ENCODE data around the gene DOCK8. TPM values are rescaled to one million over a fixed set of nuclear protein-coding genes. Genes with fewer than 3 reads are reported as not detected.

Gene DOCK8
- total RNA-seq, 1 donor from 2014 or later, result 4.4 TPM

DNA sequence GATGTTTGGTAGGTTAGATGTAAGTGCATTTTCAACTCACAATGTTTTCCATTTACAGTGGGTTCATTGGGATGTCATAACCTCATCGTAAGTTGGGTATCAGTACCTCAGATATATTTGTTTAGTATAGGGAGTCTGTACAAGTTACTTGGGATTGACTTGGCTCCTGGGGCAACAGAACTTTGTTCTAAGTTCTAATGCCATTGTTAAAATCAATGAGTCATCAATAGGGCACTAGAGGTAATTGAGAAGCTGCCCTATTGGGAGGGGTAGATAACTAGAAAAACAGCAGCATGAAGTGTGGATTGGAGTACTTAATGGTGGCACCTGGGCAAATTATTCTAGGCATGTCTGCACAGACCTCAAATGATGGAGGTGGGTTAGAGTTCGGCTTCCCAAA, 272.8 kb downstream of the DOCK8 start:
- no peaks in the 10 kb centered on the region for H4K20me1 ChIP-seq (ENCODE audit: insufficient read depth, low read length)
- H2AFZ ChIP-seq (ENCODE audit: low read depth, low read length), result no peak overlapping the region
- DNase-seq (ENCODE audit: low read depth), result no peak
- Mint-ChIP-seq H3K4me3 (ENCODE audit: unreplicated experiment) (no peak overlapping the region), H3K27ac (ENCODE audit: unreplicated experiment) (no peak overlapping the region), H3K9me3 (ENCODE audit: unreplicated experiment) (peaks cover 4% of the 10 kb centered on the region), H3K27me3 (ENCODE audit: low read depth, unreplicated experiment) (no peaks in the 10 kb centered on the region), H3K4me1 (ENCODE audit: low read depth, unreplicated experiment) (no peaks in the 10 kb centered on the region), H3K36me3 (ENCODE audit: low read depth, unreplicated experiment) (no peaks in the 10 kb centered on the region)
- no peaks in the 10 kb centered on the region for H3K27me3 ChIP-seq (ENCODE audit: insufficient read depth, low read length)
- no peak for FAIRE-seq
- no peaks in the 10 kb centered on the region for H3K9me3 ChIP-seq (ENCODE audit: insufficient read depth, low read depth, low read length)
- no peak overlapping the region for H3K4me2 ChIP-seq (ENCODE audit: low read length)
- TF ChIP-seq, protein P1, sequence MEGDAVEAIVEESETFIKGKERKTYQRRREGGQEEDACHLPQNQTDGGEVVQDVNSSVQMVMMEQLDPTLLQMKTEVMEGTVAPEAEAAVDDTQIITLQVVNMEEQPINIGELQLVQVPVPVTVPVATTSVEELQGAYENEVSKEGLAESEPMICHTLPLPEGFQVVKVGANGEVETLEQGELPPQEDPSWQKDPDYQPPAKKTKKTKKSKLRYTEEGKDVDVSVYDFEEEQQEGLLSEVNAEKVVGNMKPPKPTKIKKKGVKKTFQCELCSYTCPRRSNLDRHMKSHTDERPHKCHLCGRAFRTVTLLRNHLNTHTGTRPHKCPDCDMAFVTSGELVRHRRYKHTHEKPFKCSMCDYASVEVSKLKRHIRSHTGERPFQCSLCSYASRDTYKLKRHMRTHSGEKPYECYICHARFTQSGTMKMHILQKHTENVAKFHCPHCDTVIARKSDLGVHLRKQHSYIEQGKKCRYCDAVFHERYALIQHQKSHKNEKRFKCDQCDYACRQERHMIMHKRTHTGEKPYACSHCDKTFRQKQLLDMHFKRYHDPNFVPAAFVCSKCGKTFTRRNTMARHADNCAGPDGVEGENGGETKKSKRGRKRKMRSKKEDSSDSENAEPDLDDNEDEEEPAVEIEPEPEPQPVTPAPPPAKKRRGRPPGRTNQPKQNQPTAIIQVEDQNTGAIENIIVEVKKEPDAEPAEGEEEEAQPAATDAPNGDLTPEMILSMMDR (IDR thresholded peaks at IDR 0.05; ENCODE audit: insufficient read depth, low read depth, low read length), result no peak
- TF ChIP-seq EZH2 (IDR thresholded peaks at IDR 0.05; ENCODE audit: insufficient read depth, low read length), result no peak
- H3K27ac ChIP-seq (ENCODE audit: low read depth, low read length), result no peak overlapping the region
- H3K4me1 ChIP-seq (ENCODE audit: insufficient read depth, low read length), result no peaks in the 10 kb centered on the region
- no peaks in the 10 kb centered on the region for H3K79me2 ChIP-seq (ENCODE audit: insufficient read depth, low read length)
- no peaks in the 10 kb centered on the region for H3K36me3 ChIP-seq (ENCODE audit: insufficient read depth, low read length)
- H3K9ac ChIP-seq (ENCODE audit: low read length), result no peak overlapping the region
- H3K4me3 ChIP-seq (ENCODE audit: insufficient read depth, low read depth, low read length), result no peak overlapping the region

DNA sequence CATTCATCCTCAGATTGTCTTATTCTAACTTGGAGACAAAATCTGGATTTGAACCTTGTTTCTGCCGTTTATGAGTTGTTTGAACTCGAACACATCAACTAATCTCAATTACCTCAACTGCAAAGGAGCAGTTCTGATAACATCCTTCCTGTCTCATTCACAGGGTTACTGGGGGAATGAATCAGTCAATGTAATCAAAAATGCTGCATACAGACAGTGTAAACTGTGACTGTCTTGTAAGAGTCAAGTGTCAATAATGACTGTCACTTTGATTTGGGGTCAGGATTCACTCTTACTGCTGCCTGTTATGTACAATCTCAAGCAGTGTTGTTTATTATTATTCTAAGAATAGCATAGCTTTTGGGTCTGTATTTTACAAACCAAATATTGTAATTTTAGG, 273.8 kb downstream of the DOCK8 start:
- Histone ChIP-seq H3K4me3 (ENCODE audit: insufficient read depth, low read depth, low read length) (no peak overlapping the region), H2AFZ (ENCODE audit: low read depth, low read length) (no peak overlapping the region), H3K36me3 (ENCODE audit: insufficient read depth, low read length) (no peaks in the 10 kb centered on the region), H3K4me1 (ENCODE audit: insufficient read depth, low read length) (no peaks in the 10 kb centered on the region), H3K4me2 (ENCODE audit: low read length) (no peak overlapping the region), H3K9me3 (ENCODE audit: insufficient read depth, low read depth, low read length) (no peaks in the 10 kb centered on the region), H3K27me3 (ENCODE audit: insufficient read depth, low read length) (no peaks in the 10 kb centered on the region), H3K9ac (ENCODE audit: low read length) (no peak overlapping the region), H4K20me1 (ENCODE audit: insufficient read depth, low read length) (no peaks in the 10 kb centered on the region), H3K27ac (ENCODE audit: low read depth, low read length) (no peak overlapping the region), H3K79me2 (ENCODE audit: insufficient read depth, low read length) (no peaks in the 10 kb centered on the region)
- peaks cover 4% of the 10 kb centered on the region for H3K9me3 Mint-ChIP-seq (ENCODE audit: unreplicated experiment)
- H3K36me3 Mint-ChIP-seq (ENCODE audit: low read depth, unreplicated experiment), result no peaks in the 10 kb centered on the region
- H3K4me3 Mint-ChIP-seq (ENCODE audit: unreplicated experiment), result no peak overlapping the region
- TF ChIP-seq EZH2 (IDR thresholded peaks at IDR 0.05; ENCODE audit: insufficient read depth, low read length), result no peak
- TF ChIP-seq, protein P1 (IDR thresholded peaks at IDR 0.05; ENCODE audit: insufficient read depth, low read depth, low read length), result no peak
- no peaks in the 10 kb centered on the region for H3K4me1 Mint-ChIP-seq (ENCODE audit: low read depth, unreplicated experiment)
- no peaks in the 10 kb centered on the region for H3K27me3 Mint-ChIP-seq (ENCODE audit: low read depth, unreplicated experiment)
- DNase-seq (ENCODE audit: low read depth) (no peak), FAIRE-seq (no peak)
- H3K27ac Mint-ChIP-seq (ENCODE audit: unreplicated experiment), result no peak overlapping the region

DNA sequence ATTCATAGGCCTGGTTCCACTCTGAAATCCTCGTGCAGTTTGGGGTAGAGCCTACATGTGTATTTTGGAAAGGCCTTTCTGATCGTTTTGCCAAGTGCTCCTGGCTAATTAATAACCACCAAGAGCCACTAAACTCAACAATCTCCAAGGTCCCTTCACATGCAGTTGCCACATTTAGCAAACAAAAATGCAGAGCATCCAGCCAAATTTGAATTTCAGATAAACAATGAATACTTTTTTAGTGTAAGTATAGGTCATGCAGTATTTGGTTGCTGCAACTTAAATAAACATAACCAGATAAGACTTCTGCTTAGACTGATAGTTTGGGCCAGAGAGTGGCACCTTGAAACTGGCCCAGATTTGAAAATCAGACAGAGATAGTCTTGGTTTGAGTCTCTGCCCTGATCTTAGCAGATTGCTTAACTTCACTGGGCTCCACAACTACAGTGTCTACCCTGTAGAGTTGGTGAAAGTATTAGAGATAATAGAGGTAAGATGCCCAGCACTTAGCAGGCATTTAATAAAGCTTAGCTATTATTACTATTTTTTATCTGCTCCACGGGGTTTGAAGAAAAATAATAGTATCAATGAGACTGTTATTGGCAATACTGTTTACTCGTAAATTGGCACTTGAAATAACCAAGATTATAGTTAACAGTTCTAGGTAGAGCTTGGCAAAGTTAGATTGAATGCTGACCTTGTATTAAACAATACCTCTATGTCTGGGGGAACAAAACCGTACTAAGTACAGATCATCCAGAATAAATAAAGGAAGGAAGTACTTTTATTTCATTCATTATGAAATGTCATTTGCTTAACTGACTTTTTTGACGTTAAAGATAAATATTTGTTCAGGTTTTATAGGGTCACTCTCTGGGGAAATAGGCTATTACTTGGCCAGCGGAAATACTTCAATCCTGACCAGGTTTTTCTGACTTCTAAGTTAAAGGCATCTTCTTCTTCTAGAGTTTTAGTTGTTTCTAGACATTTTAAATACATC, 274.8 kb downstream of the DOCK8 start:
- Histone ChIP-seq H3K79me2 (ENCODE audit: insufficient read depth, low read length) (no peaks in the 10 kb centered on the region), H3K27ac (ENCODE audit: low read depth, low read length) (no peak overlapping the region), H2AFZ (ENCODE audit: low read depth, low read length) (no peak overlapping the region), H3K4me3 (ENCODE audit: insufficient read depth, low read depth, low read length) (no peak overlapping the region), H3K9me3 (ENCODE audit: insufficient read depth, low read depth, low read length) (no peaks in the 10 kb centered on the region), H3K4me2 (ENCODE audit: low read length) (no peak overlapping the region), H3K36me3 (ENCODE audit: insufficient read depth, low read length) (no peaks in the 10 kb centered on the region), H3K9ac (ENCODE audit: low read length) (no peak overlapping the region), H3K4me1 (ENCODE audit: insufficient read depth, low read length) (no peaks in the 10 kb centered on the region), H3K27me3 (ENCODE audit: insufficient read depth, low read length) (no peaks in the 10 kb centered on the region), H4K20me1 (ENCODE audit: insufficient read depth, low read length) (no peaks in the 10 kb centered on the region)
- no peak for DNase-seq (ENCODE audit: low read depth)
- Mint-ChIP-seq H3K4me1 (ENCODE audit: low read depth, unreplicated experiment) (no peaks in the 10 kb centered on the region), H3K36me3 (ENCODE audit: low read depth, unreplicated experiment) (no peaks in the 10 kb centered on the region), H3K4me3 (ENCODE audit: unreplicated experiment) (no peak overlapping the region), H3K9me3 (ENCODE audit: unreplicated experiment) (peaks cover 2% of the 10 kb centered on the region), H3K27ac (ENCODE audit: unreplicated experiment) (no peak overlapping the region), H3K27me3 (ENCODE audit: low read depth, unreplicated experiment) (no peaks in the 10 kb centered on the region)
- no peak for TF ChIP-seq EZH2 (IDR thresholded peaks at IDR 0.05; ENCODE audit: insufficient read depth, low read length)
- TF ChIP-seq, protein P1 (IDR thresholded peaks at IDR 0.05; ENCODE audit: insufficient read depth, low read depth, low read length), result no peak
- FAIRE-seq, result no peak
